H4 (cell line): ENCODE data around the gene SPOCK1. TPM values are rescaled to one million over a fixed set of nuclear protein-coding genes. Genes with fewer than 3 reads are reported as not detected.

Experiments
- DNase-seq: peaks from one replicate; pipeline ENCODE4 v3.0.0-alpha.2; 2015; ENCODE audit warnings: low spot score
- total RNA-seq: library from RNA; depleted of rRNA; stranded (reverse); fragments of >200 nt; shearing (Covaris generic); gene quantifications from 2 replicates; pipeline ENCODE4 v1.2.3, GENCODE V29; 2014

SPOCK1 gene
- total RNA-seq, 1 experiment from 2014 or later: 9.0 TPM

DNA sequence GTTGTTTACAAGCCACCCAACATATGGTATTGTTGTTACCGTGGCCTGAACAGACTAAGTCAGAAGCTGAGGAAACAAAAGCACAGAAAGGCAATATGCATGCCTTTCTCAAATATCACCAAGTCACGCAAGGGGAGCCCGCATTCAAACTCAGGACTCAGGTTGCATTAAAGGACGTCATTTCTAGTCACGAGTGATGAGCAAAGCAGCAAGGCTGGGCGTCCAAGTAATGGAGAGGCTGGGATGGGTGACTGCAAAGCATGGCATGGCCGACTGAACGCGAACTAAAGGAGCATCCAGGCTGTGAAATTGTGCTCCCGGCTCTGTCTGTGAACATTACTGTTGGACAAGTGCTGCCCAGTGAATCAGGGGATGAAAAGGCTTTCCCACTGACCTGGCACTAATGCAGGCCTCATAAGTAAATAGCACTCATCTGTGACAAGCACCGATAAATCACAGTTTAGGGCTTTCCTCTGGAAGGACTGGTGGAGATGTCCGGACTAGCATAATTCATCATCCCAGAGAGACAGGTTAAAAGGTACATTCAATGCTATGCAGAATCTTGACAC is 202.8 kb downstream of the SPOCK1 start:
- DNase-seq: no peak

GRCh38 chr5:137294604-137295003 is 204.5 kb downstream of the SPOCK1 start:
- DNase-seq: no peak

DNA sequence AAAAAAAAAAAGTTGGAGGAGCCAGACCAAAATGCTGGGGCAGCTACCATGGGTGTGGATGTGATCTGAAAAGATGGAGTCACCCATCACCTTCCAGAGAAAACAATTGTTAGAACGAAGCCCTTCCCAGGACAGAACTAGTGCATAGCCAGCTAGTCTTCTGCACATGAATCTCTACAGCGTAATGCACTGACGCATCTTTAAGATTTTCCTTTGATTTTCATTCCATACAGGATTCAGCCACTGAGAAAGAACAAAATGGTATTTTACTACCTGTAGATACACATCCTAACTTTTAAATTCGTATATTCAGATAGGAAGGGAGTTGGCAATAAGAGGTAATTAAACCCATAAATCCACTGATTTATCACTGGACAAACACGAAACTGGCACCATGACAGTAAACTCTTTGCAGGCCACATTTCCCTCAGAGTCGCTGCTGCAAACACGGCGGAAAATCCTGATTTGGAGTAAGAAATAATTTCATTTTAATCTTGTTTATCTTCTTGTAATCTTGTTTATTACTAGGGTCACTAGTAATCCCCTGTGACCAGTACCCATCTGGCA is 206.6 kb downstream of the SPOCK1 start:
- DNase-seq: no peak

GRCh38 chr5:137291436-137291835 is 207.7 kb downstream of the SPOCK1 start:
- no peak for DNase-seq

GRCh38 chr5:137291031-137291430 is 208.1 kb downstream of the SPOCK1 start:
- DNase-seq: no peak

- no peak for DNase-seq
Measured at GRCh38 chr5:137290373-137290772, 208.8 kb downstream of the SPOCK1 start.

DNA sequence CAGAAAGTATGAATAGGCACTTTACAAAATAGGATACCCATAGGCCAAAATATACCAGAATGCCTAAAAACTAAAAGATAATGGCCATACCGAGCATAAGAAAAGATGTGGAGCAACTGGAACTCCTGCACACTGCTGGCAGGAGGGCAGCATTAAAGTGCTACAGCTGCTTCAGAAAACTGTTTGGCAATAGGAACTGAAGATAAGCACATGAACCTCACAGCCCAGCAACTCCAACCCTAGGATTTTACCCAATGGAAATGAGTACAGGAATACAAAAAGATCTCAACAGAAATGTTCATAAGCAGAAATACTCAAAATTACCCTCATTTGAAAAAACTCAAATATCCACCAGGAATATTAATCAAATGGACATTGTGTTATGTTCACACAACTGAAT is 209.3 kb downstream of the SPOCK1 start:
- DNase-seq: no peak

- no peak for DNase-seq
Measured at GRCh38 chr5:137287569-137287968, 211.6 kb downstream of the SPOCK1 start.

DNA sequence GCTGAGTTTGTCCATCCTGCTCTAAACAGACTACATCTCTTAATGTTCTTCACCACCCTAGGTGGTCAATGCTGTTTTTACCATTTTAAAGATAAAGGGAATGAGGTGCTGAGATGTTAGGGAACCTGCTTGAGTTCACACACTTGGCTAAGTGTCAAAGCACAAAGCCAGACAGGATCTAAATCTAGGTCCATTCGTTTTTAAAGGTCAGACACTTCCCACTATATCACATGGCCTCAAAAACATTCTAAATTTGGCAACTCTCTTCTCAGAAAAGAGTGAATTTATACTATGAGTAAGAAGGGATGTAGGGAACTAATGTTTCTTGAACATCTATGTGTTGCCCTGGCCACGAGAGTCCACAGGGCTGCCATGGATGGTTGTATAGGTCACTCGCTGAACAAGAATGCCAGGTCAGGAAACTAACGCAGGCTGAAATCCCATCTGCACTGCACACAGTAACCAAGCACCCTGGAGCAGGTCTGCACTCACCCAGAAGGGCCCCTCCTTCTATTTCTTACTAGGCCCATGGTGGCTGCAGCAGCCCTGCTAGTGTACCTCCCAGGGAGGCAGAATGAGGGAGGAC is 213.0 kb downstream of the SPOCK1 start:
- no peak for DNase-seq

- no peak for DNase-seq
Measured at GRCh38 chr5:137283801-137284200, 215.3 kb downstream of the SPOCK1 start.

DNA sequence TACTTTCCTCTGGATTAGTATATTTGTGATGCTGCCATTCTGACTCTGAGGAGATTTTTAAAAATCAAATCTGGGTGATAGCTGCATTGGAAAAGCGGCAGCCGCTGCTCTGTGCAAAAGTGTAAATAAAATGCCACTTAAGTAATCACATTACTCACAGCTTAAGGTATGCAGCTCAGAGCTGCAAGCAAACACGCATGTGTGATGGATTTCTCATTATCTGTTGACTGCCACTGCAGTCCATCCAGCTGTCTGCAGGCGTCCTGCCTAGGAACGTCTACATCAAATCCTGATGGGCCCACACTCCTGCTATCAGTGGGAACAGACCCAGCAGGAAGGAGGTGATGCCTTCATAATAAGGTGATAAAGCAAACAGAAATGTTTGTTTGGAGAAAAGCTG is 216.9 kb downstream of the SPOCK1 start:
- DNase-seq: peak; percentile 65

DNA sequence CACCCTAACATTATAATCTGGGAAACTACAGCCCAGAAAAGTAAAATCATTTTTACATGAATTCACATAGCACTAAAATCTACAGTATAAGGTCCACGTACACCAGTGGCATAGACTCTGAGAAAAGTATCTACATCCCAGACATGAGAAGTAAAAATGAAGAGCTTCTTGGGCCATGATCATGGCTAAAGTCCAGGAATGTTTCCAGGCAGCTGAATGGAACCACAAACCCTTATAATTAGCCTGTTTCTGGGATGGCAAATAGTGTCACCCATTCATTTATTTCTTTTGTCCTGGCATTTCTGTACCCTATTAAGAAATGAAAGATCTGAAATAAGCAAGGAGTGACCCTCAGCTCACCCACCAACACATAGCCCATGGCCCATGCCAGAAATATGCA is 217.9 kb downstream of the SPOCK1 start:
- DNase-seq: no peak

GRCh38 chr5:137280656-137281055 is 218.5 kb downstream of the SPOCK1 start:
- DNase-seq: peak; percentile 22

GRCh38 chr5:137279521-137280231 is 219.4 kb downstream of the SPOCK1 start:
- no peak for DNase-seq

GRCh38 chr5:137278476-137278875 is 220.7 kb downstream of the SPOCK1 start:
- DNase-seq: no peak

- no peak for DNase-seq
Measured at GRCh38 chr5:137275083-137275482, 224.0 kb downstream of the SPOCK1 start.

DNA sequence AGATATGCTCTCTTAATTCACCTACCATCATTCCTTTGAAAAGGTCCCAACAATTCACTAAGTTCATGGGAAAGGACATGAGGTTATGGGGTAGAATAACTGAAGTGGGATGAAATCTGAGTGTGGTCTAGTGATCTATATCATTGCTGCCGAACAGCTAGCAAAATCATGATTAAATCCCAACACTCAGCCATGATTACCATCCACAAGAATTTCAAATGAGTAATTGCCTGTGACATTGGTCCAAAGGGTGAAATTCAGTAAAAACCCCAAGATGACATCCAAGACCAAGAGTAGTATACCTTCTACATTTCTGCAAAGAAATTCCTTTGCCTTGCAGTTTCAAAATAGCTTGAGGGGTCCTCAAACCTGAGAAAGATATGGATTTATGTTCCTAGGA is 225.6 kb downstream of the SPOCK1 start:
- no peak for DNase-seq

DNA sequence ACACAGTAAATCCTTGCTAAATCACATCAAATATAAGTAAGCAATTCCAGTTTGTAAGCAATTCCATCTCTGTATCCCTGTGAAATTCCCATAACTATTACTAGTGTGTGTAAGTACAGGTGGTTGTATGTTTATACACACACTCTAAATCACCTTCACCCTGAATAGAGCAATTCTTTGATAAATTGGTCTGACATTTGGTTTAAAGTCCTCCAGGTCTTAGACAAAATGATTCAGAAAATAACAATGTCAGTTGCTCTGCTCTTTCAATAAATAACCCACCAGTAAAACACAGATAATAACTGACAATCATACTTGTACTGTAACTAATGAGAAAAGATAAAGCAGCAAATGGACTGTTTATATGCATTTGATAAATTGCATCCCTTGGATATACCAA is 226.3 kb downstream of the SPOCK1 start:
- no peak for DNase-seq

GRCh38 chr5:137269946-137270345 is 229.2 kb downstream of the SPOCK1 start:
- DNase-seq: no peak

DNA sequence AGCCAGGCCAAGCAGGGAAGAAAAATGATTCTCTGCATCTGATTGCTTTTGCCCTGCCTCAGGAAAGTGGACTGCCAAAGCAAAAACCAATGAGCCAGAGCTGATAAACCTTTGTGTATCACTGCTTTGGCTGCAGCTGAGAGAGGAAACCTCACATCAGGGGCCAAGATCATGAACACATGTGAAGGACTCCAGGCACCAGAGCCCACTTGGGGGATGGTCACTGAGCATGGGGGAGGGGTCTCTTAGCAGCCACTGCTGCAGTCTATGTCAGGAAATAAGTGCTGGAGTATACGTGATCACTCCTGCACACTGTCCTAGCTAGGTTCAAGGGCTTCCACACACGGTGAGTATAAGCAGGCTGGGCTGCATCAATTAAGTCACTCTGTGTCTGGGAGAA is 229.9 kb downstream of the SPOCK1 start:
- no peak for DNase-seq

GRCh38 chr5:137268646-137269045 is 230.5 kb downstream of the SPOCK1 start:
- no peak for DNase-seq

DNA sequence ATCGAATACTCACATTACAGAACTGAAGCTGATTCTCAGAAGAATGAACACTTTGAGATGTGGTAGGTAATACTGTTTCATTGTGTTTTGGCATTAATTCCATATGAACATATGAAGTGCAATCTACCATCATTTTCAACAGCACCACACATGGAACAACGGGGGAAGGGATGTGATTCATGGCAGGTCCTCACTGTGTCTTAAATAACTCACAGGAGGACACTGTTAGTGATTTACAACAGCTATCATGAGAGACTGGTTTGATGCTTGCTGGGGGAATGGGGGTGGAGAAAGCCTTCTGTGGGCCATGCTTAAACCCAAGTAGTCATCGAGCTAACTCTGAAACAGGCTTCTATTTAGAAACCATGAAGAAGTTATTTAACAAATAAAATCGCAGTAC is 232.9 kb downstream of the SPOCK1 start:
- no peak for DNase-seq

DNA sequence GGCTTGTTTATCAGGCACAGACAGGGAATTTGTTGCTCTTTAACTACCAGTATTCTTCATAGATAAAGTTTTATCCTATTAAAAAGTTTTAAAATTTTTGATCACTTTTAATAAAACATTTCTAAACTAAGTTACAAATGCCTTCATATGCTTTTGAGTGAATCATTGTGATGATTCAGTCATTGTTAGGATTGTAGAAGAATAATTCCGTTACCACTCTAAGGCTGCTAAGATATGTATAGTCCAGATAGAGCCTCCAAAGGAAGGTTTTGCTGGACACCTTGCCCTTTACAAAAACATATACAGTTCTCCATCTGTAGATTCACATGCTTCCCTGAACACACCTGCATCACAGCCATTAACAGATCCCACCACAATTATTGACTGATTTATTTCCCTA is 233.7 kb downstream of the SPOCK1 start:
- DNase-seq: no peak
